ENCODE measurements around the gene NQO1. TPM values are rescaled to one million over a fixed set of nuclear protein-coding genes. Genes with fewer than 3 reads are reported as not detected.

The NQO1 gene
- 209 and 315 TPM in 2 replicates for total RNA-seq

GRCh38 chr16:69726313-69727060, at the start of gene NQO1:
NQO1 (minus strand) TSS chr16:69726560; CDS start chr16:69726439, 121 bp downstream.

GRCh38 chr16:69761983-69762813, 35.8 kb upstream of the NQO1 start, which contains the start of gene WWP2:
WWP2 (plus strand) TSS chr16:69762332; CDS start chr16:69787011, 24,679 bp downstream.

GRCh38 chr16:69754469-69755310, 28.3 kb upstream of the NQO1 start, which contains the start of gene NOB1:
NOB1 (minus strand) TSS chr16:69754926; CDS start chr16:69754910, 16 bp downstream.

Other genes starting within 250 kb of the NQO1 start
- gene NFAT5, start 160.6 kb downstream of the NQO1 start, total RNA-seq = 34.0 and 46.9 TPM in 2 replicates
- gene NOB1, start 28.4 kb upstream of the NQO1 start, total RNA-seq = 17.4 and 23.4 TPM in 2 replicates
- gene WWP2, start 35.8 kb upstream of the NQO1 start, total RNA-seq = 26.5 and 34.9 TPM in 2 replicates
- 0.86 and 2.5 TPM in 2 replicates for gene CLEC18A, start 224.8 kb upstream of the NQO1 start, total RNA-seq